CD4-positive, alpha-beta T cell treated with Interleukin-12 subunit alpha and Interleukin-12 subunit beta, for 1 hour (primary cell): Measurements from ENCODE around the gene WDFY2.
A peak's percentile ranks its signal among the peaks of the same experiment; 100 is the strongest.
"Not testable (repeated sequence)": the region's sequence is repeated elsewhere in the genome, so short reads cannot be mapped to it uniquely, and the experiment has no call there.

Experiments used
- DNase-seq: peaks from one replicate; pipeline ENCODE4 v3.0.0-alpha.2; 2020

Gene WDFY2

GRCh38 chr13:51564671-51565070 is 19.6 kb upstream of the WDFY2 start:
- no peak for DNase-seq

- not testable (repeated sequence) for DNase-seq
Observed at GRCh38 chr13:51569001-51569400, 15.3 kb upstream of the WDFY2 start.

DNA sequence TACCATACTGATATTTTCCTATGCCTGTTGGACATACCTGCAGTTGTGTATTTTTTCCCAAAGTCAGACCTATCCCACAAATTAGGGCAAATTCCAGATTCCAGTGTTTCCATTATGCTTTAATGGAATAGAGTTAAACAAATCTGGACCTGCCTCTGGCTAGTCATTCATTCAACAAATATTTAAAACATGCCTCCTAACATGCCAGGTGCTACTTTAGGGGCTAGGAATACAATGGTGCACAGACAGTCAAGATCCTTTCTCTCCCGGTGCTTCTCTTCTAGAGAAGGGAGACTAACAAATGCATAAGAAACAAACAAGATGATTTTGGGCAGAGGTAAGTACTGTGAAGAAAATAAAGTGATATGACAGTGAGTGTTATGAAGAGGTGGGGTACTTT is 7.5 kb upstream of the WDFY2 start:
- no peak for DNase-seq

DNA sequence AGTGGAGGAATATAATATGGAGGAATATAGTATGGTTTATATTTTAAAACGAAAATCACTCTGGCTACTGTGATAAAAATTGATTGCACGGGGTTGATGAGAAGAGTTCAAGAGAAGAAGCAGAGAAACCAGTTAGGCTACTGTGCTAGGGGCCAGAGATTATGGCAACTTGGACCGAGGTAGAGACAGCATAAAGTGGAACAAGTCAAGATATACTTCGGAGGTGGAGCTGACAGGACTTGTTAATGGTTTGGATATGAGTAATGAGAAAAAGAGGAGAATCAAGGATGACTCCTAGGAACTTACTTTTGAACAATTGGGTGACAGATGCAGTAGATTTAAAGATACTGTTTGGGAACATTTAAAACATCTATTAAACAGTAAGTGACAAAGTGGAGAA is 6.6 kb upstream of the WDFY2 start:
- no peak for DNase-seq

DNA sequence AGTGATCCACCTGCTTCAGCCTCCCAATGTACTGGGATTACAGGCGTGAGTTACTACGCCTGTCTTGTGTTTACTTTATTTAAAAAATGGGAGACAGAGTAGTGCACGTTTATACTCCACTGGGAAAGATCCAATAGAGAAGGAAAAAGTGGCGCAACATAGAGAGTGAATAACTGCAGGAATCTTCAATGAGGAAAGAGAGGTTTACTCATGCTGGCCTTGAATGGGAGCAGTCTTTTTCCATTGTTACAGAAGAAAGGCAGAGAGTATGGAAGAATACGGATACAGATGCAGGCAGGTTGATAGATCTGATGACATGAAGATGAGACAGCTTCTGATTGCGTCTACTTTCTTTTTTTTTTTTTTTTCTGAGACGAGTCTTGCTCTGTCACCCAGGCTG is 4.6 kb upstream of the WDFY2 start:
- DNase-seq, result no peak

GRCh38 chr13:51581148-51581820 is 3.0 kb upstream of the WDFY2 start:
- no peak for DNase-seq

- DNase-seq, result no peak
Observed at GRCh38 chr13:51583469-51583874, 790 bp upstream of the WDFY2 start.

DNA sequence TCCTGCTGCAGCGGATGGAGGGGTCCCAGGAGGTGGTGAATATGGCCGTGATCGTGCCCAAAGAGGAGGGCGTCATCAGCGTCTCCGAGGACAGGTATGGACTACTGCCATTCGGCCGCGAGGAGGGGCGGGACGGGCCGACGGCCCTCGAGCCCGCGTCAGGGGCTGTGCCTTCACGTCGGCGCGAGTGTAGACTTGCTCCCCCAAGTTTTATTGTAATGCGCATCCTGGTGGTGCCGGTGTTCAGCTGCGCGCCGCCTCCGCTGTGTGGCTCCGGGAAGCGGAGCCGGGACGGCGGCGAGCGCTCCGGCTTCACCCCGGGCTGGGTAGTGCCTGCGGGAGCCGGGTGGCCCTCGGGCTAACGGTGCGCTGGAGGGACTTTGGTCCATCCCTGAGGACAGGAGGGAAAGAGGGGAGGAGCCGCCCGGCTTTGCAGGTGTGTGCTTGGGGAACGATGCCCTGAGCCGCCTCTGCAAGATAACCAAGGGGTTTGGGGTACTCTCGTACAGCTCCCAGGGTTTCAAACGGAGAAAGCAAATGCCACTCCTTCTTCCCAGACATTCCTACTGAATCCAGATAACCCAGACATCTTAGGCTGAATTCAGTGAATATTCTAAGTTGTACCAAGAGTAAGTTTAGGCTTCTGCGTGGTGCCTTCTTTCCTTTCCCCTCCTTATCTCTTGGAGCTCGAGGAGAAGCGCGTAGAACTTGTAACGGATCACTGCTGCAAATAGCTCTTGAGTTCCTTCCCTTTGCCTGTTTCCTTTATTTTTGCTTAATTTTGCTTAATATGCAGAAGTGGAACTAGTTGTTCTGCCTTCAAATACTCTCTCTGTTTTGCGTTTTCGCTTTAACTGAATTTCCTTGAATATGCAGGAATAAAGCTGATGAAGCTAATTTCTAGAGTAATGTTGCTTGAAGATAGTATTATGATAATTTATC is 740 bp downstream of the WDFY2 start:
- peak; percentile 77 for DNase-seq

GRCh38 chr13:51585696-51586095 is 1.4 kb downstream of the WDFY2 start:
- no peak for DNase-seq

- no peak for DNase-seq
Observed at GRCh38 chr13:51587372-51587771, 3.1 kb downstream of the WDFY2 start.

DNA sequence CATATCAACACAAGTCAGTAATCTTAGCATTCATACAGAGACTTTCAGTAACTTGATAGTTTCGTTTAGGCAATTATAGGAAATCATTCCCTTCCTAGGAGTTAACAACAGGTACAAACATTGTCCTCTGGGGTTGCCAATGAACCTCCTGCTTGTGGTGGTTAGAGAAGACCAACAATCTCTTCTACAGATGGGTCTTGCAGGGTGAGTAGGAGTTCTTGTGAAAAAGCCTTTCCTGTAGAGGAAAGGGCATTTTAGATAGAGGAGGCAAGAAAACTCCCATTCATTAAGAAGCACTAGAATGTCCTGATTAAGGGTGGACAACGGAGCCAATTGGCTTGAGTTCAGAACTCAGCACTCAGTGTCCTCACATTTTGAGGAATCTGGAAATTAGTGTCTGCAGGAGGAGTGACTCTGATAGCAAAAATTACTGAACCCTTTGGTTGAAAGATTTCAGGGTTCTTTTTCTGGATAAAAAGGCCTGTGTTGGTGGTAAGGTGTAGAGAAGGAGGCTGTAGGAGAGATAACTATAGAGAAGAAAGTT is 4.2 kb downstream of the WDFY2 start:
- DNase-seq, result no peak

GRCh38 chr13:51589793-51590192 is 5.5 kb downstream of the WDFY2 start:
- no peak for DNase-seq

GRCh38 chr13:51590231-51590970 is 6.1 kb downstream of the WDFY2 start:
- no peak for DNase-seq

- DNase-seq, result no peak
Observed at GRCh38 chr13:51590971-51591627, 6.8 kb downstream of the WDFY2 start.

DNA sequence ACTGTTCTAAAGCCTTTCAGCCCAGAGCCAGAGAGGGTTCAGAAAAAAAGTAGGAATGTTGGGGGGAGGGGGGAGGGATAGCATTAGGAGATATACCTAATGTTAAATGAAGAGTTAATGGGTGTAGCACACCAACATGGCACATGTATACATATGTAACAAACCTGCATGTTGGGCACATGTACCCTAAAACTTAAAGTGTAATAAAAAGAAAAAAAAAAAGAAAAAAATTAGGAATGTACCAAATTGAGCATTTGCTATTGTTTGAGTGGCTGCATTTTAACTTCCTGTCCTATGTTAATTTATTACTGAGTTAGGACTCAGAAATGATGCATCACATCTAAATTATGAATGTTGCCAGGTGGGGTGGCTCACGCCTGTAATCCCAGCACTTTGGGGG is 7.7 kb downstream of the WDFY2 start:
- not testable (repeated sequence) for DNase-seq

DNA sequence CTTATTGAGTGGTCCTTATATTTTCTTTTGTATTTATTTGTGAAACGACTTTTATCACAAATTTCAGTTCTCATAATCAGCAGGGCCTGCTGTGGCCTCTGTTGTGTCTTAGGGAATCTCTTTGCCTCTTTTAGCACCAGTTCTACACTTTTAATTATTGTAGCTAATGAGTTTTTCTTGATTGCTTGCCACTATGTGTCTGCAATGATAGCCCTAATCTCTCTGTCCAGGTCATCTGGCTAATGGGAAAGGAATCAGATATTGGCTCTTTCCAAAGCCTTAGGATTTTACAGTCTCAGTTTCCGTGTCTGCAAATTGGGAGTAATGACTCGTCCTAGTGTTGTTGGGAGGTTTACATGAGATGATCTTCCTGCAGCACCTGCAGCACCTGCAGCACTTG is 10.2 kb downstream of the WDFY2 start:
- no peak for DNase-seq

GRCh38 chr13:51595416-51595815 is 11.2 kb downstream of the WDFY2 start:
- no peak for DNase-seq

- no peak for DNase-seq
Observed at GRCh38 chr13:51596541-51596940, 12.3 kb downstream of the WDFY2 start.

- no peak for DNase-seq
Observed at GRCh38 chr13:51599444-51600176, 15.3 kb downstream of the WDFY2 start.

- no peak for DNase-seq
Observed at GRCh38 chr13:51600703-51601102, 16.4 kb downstream of the WDFY2 start.

DNA sequence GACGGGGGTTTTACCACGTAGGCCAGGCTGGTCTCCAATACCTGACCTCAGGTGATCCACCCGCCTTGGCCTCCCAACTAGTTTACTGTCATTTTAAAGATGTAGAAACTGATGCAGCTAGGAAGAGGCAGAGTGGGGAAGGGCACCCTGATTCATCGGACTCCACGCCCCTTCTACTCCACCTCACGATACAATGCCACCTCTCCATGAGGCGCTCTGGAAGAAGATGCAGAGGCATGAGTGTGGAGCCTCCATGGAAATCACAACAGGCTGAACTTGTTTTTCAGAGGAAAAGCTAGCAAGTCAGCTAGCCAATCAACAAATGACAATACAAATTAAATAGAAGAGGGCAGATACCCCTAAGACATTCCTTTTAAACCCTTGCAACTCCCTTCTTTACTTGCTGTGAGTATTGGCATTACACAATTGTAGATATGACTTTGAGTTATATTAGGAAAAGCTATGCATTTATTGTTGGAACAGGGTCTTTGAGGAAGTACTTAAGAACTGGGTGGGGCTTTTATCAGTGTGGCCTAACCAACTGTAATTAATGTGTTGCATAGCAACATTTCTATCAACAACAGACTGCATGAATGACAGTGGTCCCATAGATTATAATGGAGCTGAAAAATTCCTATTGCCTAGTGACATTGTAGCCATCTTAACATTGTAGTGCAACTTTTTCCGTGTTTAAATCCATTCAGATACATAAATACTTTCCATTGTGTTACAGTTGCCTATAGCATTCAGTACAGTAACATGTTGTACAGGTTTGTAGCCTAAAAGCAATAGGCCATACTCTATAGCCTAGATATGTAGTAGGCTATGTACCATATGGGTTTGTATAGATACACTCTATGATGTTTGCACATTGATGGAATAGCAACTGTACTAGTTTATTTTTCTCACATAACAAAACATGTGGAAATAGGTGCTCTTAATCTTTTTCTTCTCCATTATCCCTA is 17.6 kb downstream of the WDFY2 start:
- no peak for DNase-seq
